Spinal cord (tissue), 10 donors: ENCODE results near the gene CCT3. TPM values are rescaled to one million over a fixed set of nuclear protein-coding genes. Genes with fewer than 3 reads are reported as not detected.

Source experiments
- DNase-seq, 6 donors: peaks; one replicate each; pipeline versions ENCODE4 v3.0.0 to v3.0.0-alpha.2; 2013 to 2015; ENCODE audit warnings: low spot score in 6 of 6, low read depth in 4 of 6
- H3K27ac ChIP-seq: one replicate; pipeline ENCODE4 v1.5.1; 2013; ENCODE audit warnings: low read depth, low read length, control low read depth
- H3K27me3 ChIP-seq: one replicate; pipeline ENCODE4 v1.6.1; 2013; ENCODE audit warnings: low read length; ENCODE audit not compliant: control insufficient read depth, insufficient read depth
- H3K36me3 ChIP-seq: one replicate; pipeline ENCODE4 v1.6.1; 2013; ENCODE audit warnings: low read length; ENCODE audit not compliant: control insufficient read depth, insufficient read depth
- H3K4me1 ChIP-seq: one replicate; pipeline ENCODE4 v1.6.1; 2013; ENCODE audit warnings: low read length; ENCODE audit not compliant: control insufficient read depth, insufficient read depth
- H3K4me3 ChIP-seq: one replicate; pipeline ENCODE4 v1.5.1; 2013; ENCODE audit warnings: low read depth, low read length, control low read depth
- H3K9me3 ChIP-seq: one replicate; pipeline ENCODE4 v1.6.1; 2013; ENCODE audit warnings: low read length; ENCODE audit not compliant: control insufficient read depth, insufficient read depth
- WGBS: methylation state at CpG from one replicate; pipeline ENCODE4 v1.1.5; 2013; ENCODE audit warnings: missing lambda C conversion rate; ENCODE audit not compliant: insufficient coverage; 5-methylcytosine and 5-hydroxymethylcytosine counted together
- polyA plus RNA-seq, 2 donors: library from polyadenylated mRNA; unstranded; fragments of 120-200 nt; gene quantifications; one replicate each; pipeline ENCODE4 v1.2.1, GENCODE V29; 2013; ENCODE audit not compliant: insufficient read length in 2 of 2
- total RNA-seq, 2 donors: library from RNA; depleted of rRNA in 1 of 2; stranded (reverse); fragments of 120-200 nt in 1 of 2; fragments of >200 nt in 1 of 2; gene quantifications; one replicate each; pipeline versions ENCODE4 v1.2.3 to v1.2.4, GENCODE V29; 2013 to 2014
- donor health status: healthy.

CCT3 gene
- total and polyA plus RNA-seq, 4 donors = 231 to 258 (median 249) TPM

DNA sequence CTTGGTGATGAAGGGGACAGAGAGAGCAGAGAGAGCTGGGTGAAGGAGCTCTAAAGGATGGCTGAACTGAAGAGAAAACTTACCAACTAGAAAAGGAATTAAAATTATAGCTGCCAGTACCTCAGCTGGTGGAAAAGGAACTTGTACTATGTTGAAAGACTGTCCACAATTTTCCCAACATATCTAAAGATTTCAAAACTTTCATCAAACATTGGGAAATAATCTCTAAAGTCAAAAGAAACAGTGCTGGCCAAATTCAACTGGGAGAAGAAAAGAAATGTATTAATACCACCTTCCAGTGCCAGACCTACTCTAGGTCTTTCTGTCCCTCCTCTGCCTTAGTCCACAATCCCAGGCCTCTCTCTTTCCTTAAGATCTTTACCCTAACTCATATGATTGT is 61.6 kb downstream of the CCT3 start:
- Histone ChIP-seq H3K36me3 (peaks cover 69% of the 10 kb centered on the region), H3K27me3 (no peaks in the 10 kb centered on the region), H3K4me3 (no peak overlapping the region), H3K4me1 (peaks cover 5% of the 10 kb centered on the region), H3K9me3 (no peaks in the 10 kb centered on the region), H3K27ac (no peak overlapping the region)
- DNase-seq = no peak

DNA sequence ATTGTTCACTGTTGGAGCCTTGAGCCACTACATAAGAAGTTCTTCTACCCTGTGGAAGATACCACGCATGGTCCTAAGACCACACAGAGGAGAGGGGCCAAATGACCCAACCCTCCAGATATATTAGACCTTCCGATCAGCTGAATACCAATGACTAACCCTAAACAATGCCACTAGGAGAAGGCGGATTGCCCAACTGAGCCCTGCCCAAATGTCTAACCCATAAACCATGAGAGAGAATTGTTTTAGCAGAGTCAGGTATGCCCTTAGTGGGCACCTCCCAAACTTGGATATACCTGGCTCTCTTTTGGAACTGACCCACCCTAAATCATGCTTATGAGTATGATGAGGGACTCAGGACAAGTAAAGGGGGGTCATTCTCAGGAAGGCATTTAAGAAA is 67.8 kb downstream of the CCT3 start:
- 60% methylated on average over 1 of the region's 3 CpGs for WGBS
- H3K27me3 ChIP-seq = no peaks in the 10 kb centered on the region
- peaks cover 93% of the 10 kb centered on the region for H3K36me3 ChIP-seq
- no peaks in the 10 kb centered on the region for H3K9me3 ChIP-seq
- no peak overlapping the region for H3K4me3 ChIP-seq
- no peaks in the 10 kb centered on the region for H3K4me1 ChIP-seq
- no peak for DNase-seq
- H3K27ac ChIP-seq = no peak overlapping the region

DNA sequence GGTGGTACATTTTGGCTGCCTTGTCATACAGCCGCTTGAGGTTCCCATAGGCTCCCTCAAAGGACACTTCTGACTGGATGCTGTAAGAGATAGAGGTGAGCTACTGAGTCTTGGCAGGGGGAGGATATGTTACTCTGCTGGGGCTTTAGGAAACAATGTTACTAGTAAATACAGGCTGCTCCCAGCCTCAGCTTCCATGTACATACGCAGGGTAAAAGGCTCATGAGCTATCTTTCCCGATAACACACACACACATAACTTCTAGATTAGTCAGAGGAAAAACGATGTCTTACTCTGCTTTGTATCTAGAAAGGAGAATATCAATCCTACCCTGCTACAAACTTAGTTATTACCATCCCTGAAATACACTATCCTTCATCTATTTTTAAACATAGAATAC is 69.8 kb downstream of the CCT3 start:
- Histone ChIP-seq H3K27me3 (no peaks in the 10 kb centered on the region), H3K4me1 (no peaks in the 10 kb centered on the region), H3K4me3 (no peak overlapping the region), H3K27ac (no peak overlapping the region), H3K36me3 (peaks cover 90% of the 10 kb centered on the region), H3K9me3 (no peaks in the 10 kb centered on the region)
- no peak for DNase-seq
- 100% methylated on average over 1 of the region's 4 CpGs for WGBS

DNA sequence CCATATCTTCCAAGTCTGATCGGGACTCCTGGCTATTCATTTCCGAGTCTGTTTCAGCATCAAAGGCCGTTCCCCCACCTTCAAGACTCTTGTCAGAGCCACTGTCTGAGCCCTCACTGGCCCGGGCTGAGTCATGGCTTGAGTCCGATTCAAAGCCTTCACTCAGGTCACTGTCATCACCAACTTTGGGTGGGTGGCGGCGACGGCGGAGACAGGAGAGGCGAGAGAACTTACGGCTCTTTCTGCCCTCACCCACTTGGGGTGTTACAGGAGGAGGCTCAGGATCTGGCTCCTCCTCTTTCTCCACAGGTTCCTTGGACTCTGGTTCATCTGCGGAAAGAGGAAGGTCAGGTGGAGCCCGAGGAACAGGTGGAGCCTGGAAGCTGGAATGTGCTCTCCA is 72.0 kb downstream of the CCT3 start:
- Histone ChIP-seq H3K27ac (no peak overlapping the region), H3K4me3 (no peak overlapping the region), H3K4me1 (peaks cover 2% of the 10 kb centered on the region), H3K36me3 (peaks cover 91% of the 10 kb centered on the region), H3K9me3 (no peaks in the 10 kb centered on the region), H3K27me3 (no peaks in the 10 kb centered on the region)
- 95% methylated on average over 8 of the region's 13 CpGs for WGBS
- no peak for DNase-seq

DNA sequence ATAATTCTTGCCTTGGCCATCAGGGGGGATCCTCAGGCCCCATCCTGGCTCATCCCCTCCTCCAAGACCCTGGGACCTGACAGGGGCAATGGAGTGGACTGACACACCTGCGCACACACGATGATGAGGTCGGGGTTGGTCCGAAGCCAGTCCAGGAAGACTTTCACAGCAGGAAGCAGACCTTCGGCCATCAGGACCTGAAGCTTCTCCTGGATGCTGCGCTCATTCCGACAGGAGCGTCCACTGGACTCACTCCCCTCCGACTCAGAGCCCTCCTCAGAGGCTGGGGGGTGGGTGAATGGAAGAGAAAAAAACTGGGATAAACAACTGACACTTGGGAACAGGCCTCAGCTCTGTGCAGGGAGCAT is 74.8 kb downstream of the CCT3 start:
- no peak for DNase-seq
- 93% methylated on average over 8 of the region's 9 CpGs for WGBS
- Histone ChIP-seq H3K4me3 (no peak overlapping the region), H3K4me1 (peaks cover 12% of the 10 kb centered on the region), H3K36me3 (peaks cover 95% of the 10 kb centered on the region), H3K27ac (no peak overlapping the region), H3K9me3 (no peaks in the 10 kb centered on the region), H3K27me3 (no peaks in the 10 kb centered on the region)

DNA sequence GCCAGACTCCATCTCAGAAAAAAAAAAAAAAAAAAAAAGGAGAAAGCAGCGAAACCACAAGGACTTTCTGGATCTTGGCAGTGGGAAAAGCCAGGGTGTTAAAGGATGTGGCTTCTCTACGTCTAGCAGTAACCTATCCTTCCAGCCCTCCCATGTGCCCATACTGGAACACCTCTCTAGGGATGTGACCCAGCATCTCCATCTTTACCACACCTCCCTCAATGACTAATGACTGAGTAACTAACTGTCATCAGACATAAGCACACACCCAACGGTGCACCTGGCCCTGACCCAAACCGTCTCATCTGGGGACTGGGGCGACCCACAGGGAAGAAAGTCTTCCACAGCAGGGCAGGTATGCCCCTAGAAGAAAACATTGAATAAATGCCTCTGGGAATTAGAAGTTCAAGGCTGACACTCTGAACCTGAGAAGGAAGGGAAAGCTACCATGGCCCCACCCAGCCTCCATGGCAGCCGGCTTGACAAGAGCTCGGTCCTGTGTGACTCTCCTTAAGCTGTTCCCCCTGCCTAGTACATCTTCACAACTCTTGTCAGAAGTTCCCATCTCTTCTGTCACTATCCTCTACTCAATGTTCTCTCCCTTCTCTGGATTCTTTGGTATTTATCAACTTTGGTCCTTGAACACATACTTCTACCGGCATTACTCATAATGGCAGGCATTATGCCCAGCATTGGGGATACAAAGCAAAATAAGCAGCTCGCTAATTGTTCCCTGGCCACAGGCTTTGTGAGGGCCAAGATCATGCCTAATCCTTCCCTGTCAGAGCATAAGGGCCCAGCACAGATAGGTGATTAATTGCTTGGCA is 75.4 kb downstream of the CCT3 start:
- Histone ChIP-seq H3K4me1 (peaks cover 12% of the 10 kb centered on the region), H3K36me3 (peaks cover 93% of the 10 kb centered on the region), H3K27ac (no peak overlapping the region), H3K4me3 (no peak overlapping the region), H3K9me3 (no peaks in the 10 kb centered on the region), H3K27me3 (no peaks in the 10 kb centered on the region)
- DNase-seq = no peak
- WGBS = 96% methylated on average over 9 of the region's 9 CpGs

DNA sequence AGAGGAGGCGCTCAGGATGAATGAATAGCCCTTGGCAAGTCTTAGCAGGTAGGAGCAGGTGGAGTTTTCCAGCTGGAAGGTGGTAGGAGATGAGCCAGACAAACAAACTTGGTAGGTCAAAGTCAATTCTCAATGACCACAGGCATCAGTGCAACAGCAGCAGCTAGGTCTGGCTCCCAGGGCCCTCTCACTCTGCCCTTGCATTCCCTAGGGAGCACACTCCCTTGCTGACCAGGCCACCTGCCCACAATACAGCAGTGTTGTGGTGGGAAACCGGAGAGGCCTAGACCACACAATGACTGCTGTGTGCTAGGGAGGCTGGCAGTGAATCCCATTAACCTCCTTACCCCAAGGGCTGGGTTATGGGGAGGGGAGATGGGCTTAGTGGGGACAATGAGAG is 77.2 kb downstream of the CCT3 start:
- Histone ChIP-seq H3K9me3 (no peaks in the 10 kb centered on the region), H3K4me3 (no peak overlapping the region), H3K27ac (peak overlapping the region; percentile 64), H3K27me3 (no peaks in the 10 kb centered on the region), H3K36me3 (peaks cover 92% of the 10 kb centered on the region), H3K4me1 (peaks cover 12% of the 10 kb centered on the region)
- peak in 1 of 6 donors; percentile 44 for DNase-seq
- 100% methylated on average over 1 of the region's 2 CpGs for WGBS

DNA sequence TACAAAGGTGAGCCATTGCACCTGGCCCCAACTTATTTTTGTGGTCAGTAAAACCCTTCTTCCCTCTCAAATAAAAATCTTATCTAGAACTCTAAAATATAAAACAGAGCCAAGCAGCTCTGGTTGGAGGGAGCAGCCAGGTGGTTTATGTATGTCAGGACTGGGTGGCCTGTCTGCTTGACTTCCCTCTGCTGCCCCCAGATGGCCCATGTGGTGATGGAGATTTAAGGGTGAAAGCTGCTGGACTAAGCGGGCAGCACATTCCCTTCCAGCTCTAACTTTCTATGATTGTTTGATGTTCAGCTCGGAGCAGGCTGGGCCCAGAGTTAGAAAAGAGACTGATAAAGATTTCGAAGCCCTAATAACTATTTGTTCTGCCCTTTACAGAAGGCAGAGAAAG is 78.3 kb downstream of the CCT3 start:
- Histone ChIP-seq H3K27ac (peak overlapping the region; percentile 64), H3K36me3 (peaks cover 89% of the 10 kb centered on the region), H3K4me3 (no peak overlapping the region)

More for the DNA sequence above, 78.3 kb downstream of the CCT3 start:
- Histone ChIP-seq H3K27me3 (no peaks in the 10 kb centered on the region), H3K4me1 (peaks cover 12% of the 10 kb centered on the region), H3K9me3 (no peaks in the 10 kb centered on the region)
- no peak for DNase-seq
- no CpG with 5 or more reads among the region's 3 CpGs for WGBS
